HEK293 (cell line): ENCODE data around the gene SIX3.

ENCODE experiments used
- CTCF ChIA-PET: fragments of 350-600 bp; formaldehyde crosslinking; extraction: SDS; loops from one replicate; lab custom pipeline; 2021; ENCODE audit warnings: antibody characterized with exemption; lab: Yijun Ruan, JAX
- POLR2A ChIA-PET: fragments of 300-600 bp; formaldehyde crosslinking; extraction: SDS; loops from one replicate; lab custom pipeline; 2020; ENCODE audit warnings: antibody characterized with exemption, inconsistent platforms; lab: Yijun Ruan, JAX
- H3K27ac ChIP-seq: fragments of 200-500 bp; sonication (Bioruptor generic); 2 replicates; pipeline ENCODE4 v1.5.1; 2014; ENCODE audit warnings: low read depth, low read length, control low read depth, inconsistent platforms; ENCODE audit errors: extremely low read depth
- H3K36me3 ChIP-seq, 2 experiments: fragments of 200-500 bp in 1 of 2; sonication (Bioruptor generic) in 1 of 2; 1 replicate in 1 of 2; 2 replicates in 1 of 2; pipeline ENCODE4 v1.5.1; 2014 to 2017; ENCODE audit warnings: inconsistent platforms in 2 of 2, low read length in 2 of 2; ENCODE audit not compliant: control insufficient read depth in 2 of 2, insufficient read depth in 1 of 2
- H3K4me1 ChIP-seq: fragments of 200-500 bp; sonication (Bioruptor generic); 2 replicates; pipeline ENCODE4 v1.5.1; 2014; ENCODE audit warnings: mild to moderate bottlenecking, low read length, inconsistent platforms; ENCODE audit not compliant: control insufficient read depth, insufficient read depth
- H3K4me3 ChIP-seq: 2 replicates; pipeline ENCODE4 v1.5.1; 2011; ENCODE audit warnings: low read depth, mild to moderate bottlenecking, control low read depth, low read length, moderate library complexity
- H3K9me3 ChIP-seq: fragments of 200-500 bp; sonication (Bioruptor generic); 2 replicates; pipeline ENCODE4 v1.5.1; 2014; ENCODE audit warnings: low read depth, low read length, inconsistent platforms; ENCODE audit not compliant: control insufficient read depth, insufficient read depth
- EGR2 ChIP-seq: fragments of 450-650 bp; formaldehyde crosslinking; IDR thresholded peaks from 2 replicates; pipeline ENCODE4 v1.5.1; 2016; ENCODE audit warnings: low read depth, missing biosample characterization, missing genetic modification characterization
- GLIS2 ChIP-seq: fragments of 450-650 bp; formaldehyde crosslinking; IDR thresholded peaks from 2 replicates; pipeline ENCODE4 v1.5.1; 2016; ENCODE audit warnings: missing biosample characterization, missing genetic modification characterization
- HOXA7 ChIP-seq: sonication (generic); formaldehyde crosslinking; IDR thresholded peaks from 2 replicates; pipeline ENCODE4 v1.8.1; 2022; ENCODE audit warnings: missing genetic modification reagents, borderline replicate concordance
- SALL2 ChIP-seq: fragments of 450-650 bp; formaldehyde crosslinking; IDR thresholded peaks from 2 replicates; pipeline ENCODE4 v1.5.0; 2017; ENCODE audit warnings: missing biosample characterization, mild to moderate bottlenecking, missing genetic modification characterization, borderline replicate concordance
- TCF7L2 ChIP-seq: IDR thresholded peaks from 2 replicates; pipeline ENCODE4 v1.6.1; 2011; ENCODE audit warnings: low read depth, mild to moderate bottlenecking, inconsistent platforms, low read length, moderate library complexity, borderline replicate concordance
- ZBTB1 ChIP-seq: fragments of 450-650 bp; formaldehyde crosslinking; IDR thresholded peaks from 2 replicates; pipeline ENCODE4 v1.5.1; 2016; ENCODE audit warnings: missing biosample characterization, missing genetic modification characterization
- ZBTB21 ChIP-seq: fragments of 450-650 bp; formaldehyde crosslinking; IDR thresholded peaks from 2 replicates; pipeline ENCODE4 v1.5.1; 2017; ENCODE audit warnings: missing biosample characterization, missing genetic modification characterization
- ZNF146 ChIP-seq: fragments of 450-650 bp; formaldehyde crosslinking; IDR thresholded peaks from 2 replicates; pipeline ENCODE4 v1.5.1; 2016; ENCODE audit warnings: missing biosample characterization, missing genetic modification characterization
- ZNF175 ChIP-seq: fragments of 450-650 bp; formaldehyde crosslinking; IDR thresholded peaks from 2 replicates; pipeline ENCODE4 v1.5.1; 2016; ENCODE audit warnings: missing biosample characterization, missing genetic modification characterization
- ZNF214 ChIP-seq: fragments of 450-650 bp; formaldehyde crosslinking; IDR thresholded peaks from 2 replicates; pipeline ENCODE4 v1.5.1; 2017; ENCODE audit warnings: missing biosample characterization, mild to moderate bottlenecking, missing genetic modification characterization, borderline replicate concordance
- ZNF311 ChIP-seq: fragments of 450-650 bp; formaldehyde crosslinking; IDR thresholded peaks from 2 replicates; pipeline ENCODE4 v1.5.1; 2017; ENCODE audit warnings: missing biosample characterization, missing genetic modification characterization, borderline replicate concordance
- ZNF473 ChIP-seq: fragments of 450-650 bp; formaldehyde crosslinking; IDR thresholded peaks from 2 replicates; pipeline ENCODE4 v1.5.1; 2017; ENCODE audit warnings: missing biosample characterization, missing genetic modification characterization
- ZNF555 ChIP-seq: fragments of 450-650 bp; formaldehyde crosslinking; conservative IDR thresholded peaks from 2 replicates; pipeline ENCODE4 v1.5.1; 2017; ENCODE audit warnings: missing biosample characterization, mild to moderate bottlenecking, missing genetic modification characterization, inconsistent platforms
- ZNF560 ChIP-seq: fragments of 450-650 bp; formaldehyde crosslinking; IDR thresholded peaks from 2 replicates; pipeline ENCODE4 v1.5.1; 2017; ENCODE audit warnings: missing biosample characterization, missing genetic modification characterization, borderline replicate concordance
- ZNF571 ChIP-seq: fragments of 450-650 bp; formaldehyde crosslinking; IDR thresholded peaks from 2 replicates; pipeline ENCODE4 v1.5.0; 2017; ENCODE audit warnings: missing biosample characterization, missing genetic modification characterization
- ZNF596 ChIP-seq: fragments of 450-650 bp; IDR thresholded peaks from 2 replicates; pipeline ENCODE4 v1.5.0; 2018; ENCODE audit warnings: missing biosample characterization, mild to moderate bottlenecking, missing genetic modification characterization, moderate library complexity
- ZNF654 ChIP-seq: fragments of 450-650 bp; formaldehyde crosslinking; IDR thresholded peaks from 2 replicates; pipeline ENCODE4 v1.5.1; 2016; ENCODE audit warnings: low read depth, missing biosample characterization, missing genetic modification characterization
- ZNF747 ChIP-seq: fragments of 450-650 bp; formaldehyde crosslinking; IDR thresholded peaks from 2 replicates; pipeline ENCODE4 v1.5.1; 2016; ENCODE audit warnings: missing biosample characterization, missing genetic modification characterization
- ZNF768 ChIP-seq: fragments of 450-650 bp; formaldehyde crosslinking; IDR thresholded peaks from 2 replicates; pipeline ENCODE4 v1.5.1; 2018; ENCODE audit warnings: missing biosample characterization, mild to moderate bottlenecking, missing genetic modification characterization
- ZNF785 ChIP-seq: fragments of 450-650 bp; formaldehyde crosslinking; IDR thresholded peaks from 2 replicates; pipeline ENCODE4 v1.5.1; 2016; ENCODE audit warnings: missing biosample characterization, missing genetic modification characterization
- TF ChIP-seq, protein P1 (sequence below): fragments of 450-650 bp; formaldehyde crosslinking; IDR thresholded peaks from 2 replicates; pipeline ENCODE4 v1.5.1; 2016; ENCODE audit warnings: missing biosample characterization, missing genetic modification characterization
- TF ChIP-seq, protein P2 (sequence below): fragments of 450-650 bp; IDR thresholded peaks from 2 replicates; pipeline ENCODE4 v1.5.1; 2018; ENCODE audit warnings: missing biosample characterization, mild to moderate bottlenecking, missing genetic modification characterization
- TF ChIP-seq, protein P3 (sequence below): fragments of 450-650 bp; formaldehyde crosslinking; IDR thresholded peaks from 2 replicates; pipeline ENCODE4 v1.5.1; 2016; ENCODE audit warnings: missing biosample characterization, missing genetic modification characterization
- TF ChIP-seq, protein P4 (sequence below): fragments of 450-650 bp; IDR thresholded peaks from 2 replicates; pipeline ENCODE4 v1.5.1; 2018; ENCODE audit warnings: missing biosample characterization, missing genetic modification characterization

The SIX3 gene

DNA sequence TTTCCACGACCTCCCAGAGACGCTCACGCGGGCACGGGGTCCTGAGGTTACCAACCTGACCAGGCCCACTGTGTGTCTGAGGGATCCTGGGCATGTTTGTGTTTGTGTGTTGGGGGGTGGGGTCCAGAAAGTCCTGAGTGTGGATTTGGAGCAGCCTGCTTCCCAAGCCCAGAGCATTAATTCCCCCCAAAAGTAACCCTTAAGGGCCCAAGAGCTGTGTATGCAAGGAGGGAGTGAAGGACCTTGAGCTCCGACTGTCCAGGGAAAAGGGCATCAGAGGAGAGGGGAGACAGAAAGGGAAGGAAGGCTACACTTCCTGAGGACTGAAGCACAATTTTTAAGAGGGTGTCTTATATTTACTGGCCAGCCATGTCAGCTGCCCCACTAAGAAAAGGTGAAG, 5.2 kb upstream of the SIX3 start:
- CTCF ChIA-PET = no interaction called here

DNA sequence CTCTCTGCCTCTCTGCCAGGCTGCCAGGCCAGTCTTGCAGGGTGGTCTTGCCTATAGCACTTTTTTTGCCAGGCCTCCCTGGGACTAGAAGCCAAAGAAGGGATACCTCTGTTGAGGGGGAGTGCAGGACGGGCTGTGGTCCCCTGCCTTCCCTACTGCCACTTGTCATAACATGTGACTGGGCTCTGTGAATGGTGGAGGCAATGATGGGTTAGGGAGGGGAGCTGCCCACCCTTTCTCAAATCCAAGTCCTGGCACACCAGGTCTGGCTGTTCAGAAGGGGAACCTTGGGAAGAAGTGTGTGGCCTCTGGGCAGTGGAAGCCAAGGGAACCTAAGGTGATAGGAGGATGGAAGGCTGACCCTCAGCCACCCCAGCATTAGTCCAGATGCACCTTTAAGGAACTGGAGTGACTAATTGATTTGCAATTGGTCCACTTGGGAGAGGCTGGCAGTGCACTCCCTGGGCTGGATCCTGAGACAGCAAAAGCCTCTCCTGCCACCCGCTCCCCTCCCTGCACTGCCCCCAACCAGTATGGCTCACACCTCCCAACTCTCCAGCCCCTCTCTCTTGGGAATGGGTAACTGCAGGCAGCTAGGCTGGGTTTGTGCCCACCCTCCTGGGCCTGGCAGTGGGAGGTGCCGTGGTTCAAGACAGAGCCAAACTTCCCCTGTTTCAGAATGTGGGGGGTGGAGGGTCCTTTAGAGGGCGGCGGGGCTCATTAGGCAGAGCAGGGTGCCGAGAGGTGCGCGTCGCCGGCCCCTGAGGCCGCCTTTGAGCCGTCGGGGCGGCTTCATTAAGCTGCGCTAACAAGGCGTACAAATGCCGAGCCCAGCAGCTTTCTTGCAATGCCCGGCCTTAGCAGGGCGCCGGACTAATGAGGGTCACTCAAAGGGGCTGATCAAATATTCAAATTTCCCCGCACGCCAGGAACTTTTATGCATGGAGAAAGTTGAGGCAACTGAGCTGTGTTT, 4.5 kb upstream of the SIX3 start:
- no peak overlapping the region for H3K27ac ChIP-seq
- no peak overlapping the region for H3K4me3 ChIP-seq
- H3K4me1 ChIP-seq = no peaks in the 10 kb centered on the region
- TF ChIP-seq SALL2 (tag by site-specific recombination) (no peak), ZNF473 (tag by site-specific recombination) (no peak), ZNF768 (tag by site-specific recombination) (no peak), ZNF785 (tag by site-specific recombination) (no peak), TCF7L2 (no peak), GLIS2 (tag by site-specific recombination) (no peak), ZNF654 (tag by site-specific recombination) (no peak), ZBTB21 (tag by site-specific recombination) (no peak), EGR2 (tag by site-specific recombination) (no peak), HOXA7 (no peak), ZNF311 (tag by site-specific recombination) (no peak), ZNF747 (tag by site-specific recombination) (no peak), ZNF596 (no peak)
- TF ChIP-seq, protein P1, sequence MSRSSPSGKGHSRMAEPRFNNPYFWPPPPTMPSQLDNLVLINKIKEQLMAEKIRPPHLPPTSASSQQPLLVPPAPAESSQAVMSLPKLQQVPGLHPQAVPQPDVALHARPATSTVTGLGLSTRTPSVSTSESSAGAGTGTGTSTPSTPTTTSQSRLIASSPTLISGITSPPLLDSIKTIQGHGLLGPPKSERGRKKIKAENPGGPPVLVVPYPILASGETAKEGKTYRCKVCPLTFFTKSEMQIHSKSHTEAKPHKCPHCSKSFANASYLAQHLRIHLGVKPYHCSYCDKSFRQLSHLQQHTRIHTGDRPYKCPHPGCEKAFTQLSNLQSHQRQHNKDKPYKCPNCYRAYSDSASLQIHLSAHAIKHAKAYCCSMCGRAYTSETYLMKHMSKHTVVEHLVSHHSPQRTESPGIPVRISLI = no peak
- TF ChIP-seq, protein P2, sequence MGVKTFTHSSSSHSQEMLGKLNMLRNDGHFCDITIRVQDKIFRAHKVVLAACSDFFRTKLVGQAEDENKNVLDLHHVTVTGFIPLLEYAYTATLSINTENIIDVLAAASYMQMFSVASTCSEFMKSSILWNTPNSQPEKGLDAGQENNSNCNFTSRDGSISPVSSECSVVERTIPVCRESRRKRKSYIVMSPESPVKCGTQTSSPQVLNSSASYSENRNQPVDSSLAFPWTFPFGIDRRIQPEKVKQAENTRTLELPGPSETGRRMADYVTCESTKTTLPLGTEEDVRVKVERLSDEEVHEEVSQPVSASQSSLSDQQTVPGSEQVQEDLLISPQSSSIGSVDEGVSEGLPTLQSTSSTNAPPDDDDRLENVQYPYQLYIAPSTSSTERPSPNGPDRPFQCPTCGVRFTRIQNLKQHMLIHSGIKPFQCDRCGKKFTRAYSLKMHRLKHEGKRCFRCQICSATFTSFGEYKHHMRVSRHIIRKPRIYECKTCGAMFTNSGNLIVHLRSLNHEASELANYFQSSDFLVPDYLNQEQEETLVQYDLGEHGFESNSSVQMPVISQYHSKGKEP (tag by site-specific recombination) = no peak
- TF ChIP-seq, protein P3, sequence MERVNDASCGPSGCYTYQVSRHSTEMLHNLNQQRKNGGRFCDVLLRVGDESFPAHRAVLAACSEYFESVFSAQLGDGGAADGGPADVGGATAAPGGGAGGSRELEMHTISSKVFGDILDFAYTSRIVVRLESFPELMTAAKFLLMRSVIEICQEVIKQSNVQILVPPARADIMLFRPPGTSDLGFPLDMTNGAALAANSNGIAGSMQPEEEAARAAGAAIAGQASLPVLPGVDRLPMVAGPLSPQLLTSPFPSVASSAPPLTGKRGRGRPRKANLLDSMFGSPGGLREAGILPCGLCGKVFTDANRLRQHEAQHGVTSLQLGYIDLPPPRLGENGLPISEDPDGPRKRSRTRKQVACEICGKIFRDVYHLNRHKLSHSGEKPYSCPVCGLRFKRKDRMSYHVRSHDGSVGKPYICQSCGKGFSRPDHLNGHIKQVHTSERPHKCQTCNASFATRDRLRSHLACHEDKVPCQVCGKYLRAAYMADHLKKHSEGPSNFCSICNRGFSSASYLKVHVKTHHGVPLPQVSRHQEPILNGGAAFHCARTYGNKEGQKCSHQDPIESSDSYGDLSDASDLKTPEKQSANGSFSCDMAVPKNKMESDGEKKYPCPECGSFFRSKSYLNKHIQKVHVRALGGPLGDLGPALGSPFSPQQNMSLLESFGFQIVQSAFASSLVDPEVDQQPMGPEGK (tag by site-specific recombination) = no peak
- no peaks in the 10 kb centered on the region for H3K36me3 ChIP-seq
- ChIA-PET CTCF (interaction anchor here (0.6 to 0.9 kb wide), 2 partner anchors 18 to 457 kb away, joined by 3 read pairs; no protein-coding TSS in a partner anchor), POLR2A (no interaction called here)
- no peaks in the 10 kb centered on the region for H3K9me3 ChIP-seq

More for the DNA sequence above, 5.2 kb upstream of the SIX3 start:
- TF ChIP-seq ZNF596 (no peak), ZNF175 (tag by site-specific recombination) (no peak), ZBTB1 (tag by site-specific recombination) (no peak), ZNF214 (tag by site-specific recombination) (no peak), ZNF555 (tag by site-specific recombination) (no peak), ZNF560 (tag by site-specific recombination) (no peak), ZNF146 (no peak), ZNF571 (no peak)
- TF ChIP-seq, protein P4, sequence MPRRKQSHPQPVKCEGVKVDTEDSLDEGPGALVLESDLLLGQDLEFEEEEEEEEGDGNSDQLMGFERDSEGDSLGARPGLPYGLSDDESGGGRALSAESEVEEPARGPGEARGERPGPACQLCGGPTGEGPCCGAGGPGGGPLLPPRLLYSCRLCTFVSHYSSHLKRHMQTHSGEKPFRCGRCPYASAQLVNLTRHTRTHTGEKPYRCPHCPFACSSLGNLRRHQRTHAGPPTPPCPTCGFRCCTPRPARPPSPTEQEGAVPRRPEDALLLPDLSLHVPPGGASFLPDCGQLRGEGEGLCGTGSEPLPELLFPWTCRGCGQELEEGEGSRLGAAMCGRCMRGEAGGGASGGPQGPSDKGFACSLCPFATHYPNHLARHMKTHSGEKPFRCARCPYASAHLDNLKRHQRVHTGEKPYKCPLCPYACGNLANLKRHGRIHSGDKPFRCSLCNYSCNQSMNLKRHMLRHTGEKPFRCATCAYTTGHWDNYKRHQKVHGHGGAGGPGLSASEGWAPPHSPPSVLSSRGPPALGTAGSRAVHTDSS (tag by site-specific recombination) = no peak
- H3K27ac ChIP-seq = no peak overlapping the region
- POLR2A ChIA-PET = no interaction called here
- H3K36me3 ChIP-seq = no peaks in the 10 kb centered on the region
- no peak overlapping the region for H3K4me3 ChIP-seq
- H3K4me1 ChIP-seq = no peaks in the 10 kb centered on the region
- H3K9me3 ChIP-seq = no peaks in the 10 kb centered on the region
